Activated CD4-positive, alpha-beta T cell treated with anti-CD3 and anti-CD28 coated beads, Interleukin-2, amount 10 ng/mL, durations not matched to agents 7 days and 5 days (primary cell): ENCODE results near the gene JAG1. TPM values are rescaled to one million over a fixed set of nuclear protein-coding genes. Genes with fewer than 3 reads are reported as not detected.

ENCODE experiments used
- CTCF ChIA-PET: fragments of 350-600 bp; sonication (Branson Sonifier 250); formaldehyde crosslinking; loops from one replicate; lab custom pipeline; 2021; ENCODE audit warnings: antibody characterized with exemption; lab: Charles Lee
- POLR2A ChIA-PET: fragments of 350-600 bp; sonication (Branson Sonifier 250); formaldehyde crosslinking; loops from one replicate; lab custom pipeline; 2021; ENCODE audit warnings: antibody characterized with exemption; lab: Charles Lee
- DNase-seq: peaks from one replicate; pipeline ENCODE4 v3.0.0-alpha.2; 2020
- H3K27ac Mint-ChIP-seq: one replicate; pipeline ENCODE4 v1.8.0; 2021; ENCODE audit warnings: mild to moderate bottlenecking, moderate library complexity, mixed read lengths
- H3K27me3 Mint-ChIP-seq: one replicate; pipeline ENCODE4 v1.8.0; 2021; ENCODE audit warnings: mixed read lengths
- H3K36me3 Mint-ChIP-seq: one replicate; pipeline ENCODE4 v1.8.0; 2021; ENCODE audit warnings: low read depth, mixed read lengths
- H3K4me1 Mint-ChIP-seq: one replicate; pipeline ENCODE4 v1.8.0; 2021; ENCODE audit warnings: mixed read lengths
- H3K4me3 Mint-ChIP-seq: one replicate; pipeline ENCODE4 v1.8.0; 2021; ENCODE audit warnings: mild to moderate bottlenecking, moderate library complexity, mixed read lengths
- H3K9me3 Mint-ChIP-seq: one replicate; pipeline ENCODE4 v1.8.0; 2021; ENCODE audit warnings: mixed read lengths
- total RNA-seq, 2 experiments: library from RNA; stranded (reverse); gene quantifications; one replicate each; pipeline ENCODE4 v1.2.3, GENCODE V29; 2021

Gene JAG1
- total RNA-seq, 2 experiments from 2014 or later = 0.15 TPM; not detected in 1

- POLR2A ChIA-PET = no interaction called here
- Mint-ChIP-seq H3K27ac (no peak overlapping the region), H3K4me1 (no peaks in the 10 kb centered on the region), H3K27me3 (peaks cover 10% of the 10 kb centered on the region), H3K4me3 (no peak overlapping the region), H3K9me3 (no peaks in the 10 kb centered on the region), H3K36me3 (no peaks in the 10 kb centered on the region)
- no peak for DNase-seq
- CTCF ChIA-PET = no interaction called here
These were observed 12.7 kb upstream of the JAG1 start for GRCh38 chr20:10686356-10687133.

- no peaks in the 10 kb centered on the region for H3K36me3 Mint-ChIP-seq
- no peak overlapping the region for H3K4me3 Mint-ChIP-seq
- ChIA-PET POLR2A (no interaction called here), CTCF (interaction anchor here (1.2 kb wide), 1 partner anchor 47 kb away, joined by 3 read pairs; no protein-coding TSS in a partner anchor)
- DNase-seq = no peak
- H3K27ac Mint-ChIP-seq = no peak overlapping the region
- H3K27me3 Mint-ChIP-seq = peaks cover 24% of the 10 kb centered on the region
- no peaks in the 10 kb centered on the region for H3K9me3 Mint-ChIP-seq
- no peaks in the 10 kb centered on the region for H3K4me1 Mint-ChIP-seq
These were observed 9.7 kb upstream of the JAG1 start for GRCh38 chr20:10683537-10683936.

- no peak for DNase-seq
- Mint-ChIP-seq H3K4me3 (no peak overlapping the region), H3K36me3 (no peaks in the 10 kb centered on the region), H3K9me3 (no peaks in the 10 kb centered on the region), H3K27ac (no peak overlapping the region), H3K4me1 (no peaks in the 10 kb centered on the region), H3K27me3 (peaks cover 27% of the 10 kb centered on the region)
- ChIA-PET CTCF (interaction anchor here (0.9 to 1.2 kb wide), 3 partner anchors 37 to 55 kb away, joined by 3 read pairs; no protein-coding TSS in a partner anchor), POLR2A (no interaction called here)
These were observed 9.1 kb upstream of the JAG1 start for GRCh38 chr20:10682939-10683338.

GRCh38 chr20:10681494-10681893, 7.7 kb upstream of the JAG1 start:
- no peak overlapping the region for H3K27ac Mint-ChIP-seq
- H3K9me3 Mint-ChIP-seq = no peaks in the 10 kb centered on the region
- POLR2A ChIA-PET = no interaction called here
- no peak for DNase-seq
- CTCF ChIA-PET = no interaction called here
- H3K4me3 Mint-ChIP-seq = no peak overlapping the region
- no peaks in the 10 kb centered on the region for H3K4me1 Mint-ChIP-seq
- H3K36me3 Mint-ChIP-seq = no peaks in the 10 kb centered on the region
- peaks cover 40% of the 10 kb centered on the region for H3K27me3 Mint-ChIP-seq

GRCh38 chr20:10680571-10680970, 6.8 kb upstream of the JAG1 start:
- peaks cover 43% of the 10 kb centered on the region for H3K27me3 Mint-ChIP-seq
- CTCF ChIA-PET = no interaction called here
- no peak overlapping the region for H3K4me3 Mint-ChIP-seq
- H3K4me1 Mint-ChIP-seq = no peaks in the 10 kb centered on the region
- no peak for DNase-seq
- H3K36me3 Mint-ChIP-seq = no peaks in the 10 kb centered on the region
- H3K9me3 Mint-ChIP-seq = no peaks in the 10 kb centered on the region
- no peak overlapping the region for H3K27ac Mint-ChIP-seq
- POLR2A ChIA-PET = no interaction called here

- no peak overlapping the region for H3K4me3 Mint-ChIP-seq
- no peak for DNase-seq
- CTCF ChIA-PET = no interaction called here
- POLR2A ChIA-PET = no interaction called here
- no peaks in the 10 kb centered on the region for H3K9me3 Mint-ChIP-seq
- peaks cover 3% of the 10 kb centered on the region for H3K36me3 Mint-ChIP-seq
- peaks cover 4% of the 10 kb centered on the region for H3K4me1 Mint-ChIP-seq
- H3K27ac Mint-ChIP-seq = no peak overlapping the region
- H3K27me3 Mint-ChIP-seq = peaks cover 50% of the 10 kb centered on the region
These were observed 5.5 kb upstream of the JAG1 start for GRCh38 chr20:10679269-10679668.

- Mint-ChIP-seq H3K36me3 (peaks cover 3% of the 10 kb centered on the region), H3K27ac (no peak overlapping the region), H3K4me3 (no peak overlapping the region), H3K4me1 (peaks cover 20% of the 10 kb centered on the region), H3K27me3 (peaks cover 66% of the 10 kb centered on the region), H3K9me3 (no peaks in the 10 kb centered on the region)
- ChIA-PET POLR2A (no interaction called here), CTCF (no interaction called here)
- no peak for DNase-seq
These were observed 2.7 kb upstream of the JAG1 start for GRCh38 chr20:10676518-10676917.

- Mint-ChIP-seq H3K4me1 (peaks cover 24% of the 10 kb centered on the region), H3K4me3 (peak overlapping the region; percentile 63), H3K9me3 (no peaks in the 10 kb centered on the region), H3K27me3 (peaks cover 71% of the 10 kb centered on the region), H3K27ac (no peak overlapping the region), H3K36me3 (peaks cover 3% of the 10 kb centered on the region)
- CTCF ChIA-PET = interaction anchor here (1.3 to 1.6 kb wide), 2 partner anchors 13 to 22 kb away, joined by 3 to 5 read pairs; no protein-coding TSS in a partner anchor
- DNase-seq = no peak
- POLR2A ChIA-PET = interaction anchor here (0.6 kb wide), 1 partner anchor 242 kb away, joined by 4 read pairs; the partner anchor contains the start of gene MKKS
These were observed 1.6 kb upstream of the JAG1 start for GRCh38 chr20:10675450-10675848.

GRCh38 chr20:10674684-10675449, 1.1 kb upstream of the JAG1 start:
- peak overlapping the region; percentile 63 for H3K4me3 Mint-ChIP-seq
- peak; percentile 39 for DNase-seq
- peaks cover 74% of the 10 kb centered on the region for H3K27me3 Mint-ChIP-seq
- peaks cover 24% of the 10 kb centered on the region for H3K4me1 Mint-ChIP-seq
- H3K27ac Mint-ChIP-seq = peak overlapping the region; percentile 66
- ChIA-PET CTCF (interaction anchor here (1.1 to 1.6 kb wide), 4 partner anchors 13 to 220 kb away, joined by 3 to 5 read pairs (median 3); no protein-coding TSS in a partner anchor), POLR2A (interaction anchor here (0.6 kb wide), 1 partner anchor 241 kb away, joined by 4 read pairs; the partner anchor contains the start of gene MKKS)
- H3K36me3 Mint-ChIP-seq = peaks cover 3% of the 10 kb centered on the region
- H3K9me3 Mint-ChIP-seq = no peaks in the 10 kb centered on the region

GRCh38 chr20:10673176-10673841, 490 bp downstream of the JAG1 start:
- ChIA-PET POLR2A (no interaction called here), CTCF (no interaction called here)
- Mint-ChIP-seq H3K27ac (peak overlapping the region; percentile 25), H3K36me3 (peaks cover 3% of the 10 kb centered on the region), H3K27me3 (peaks cover 76% of the 10 kb centered on the region), H3K4me1 (peaks cover 24% of the 10 kb centered on the region), H3K4me3 (peak overlapping the region; percentile 76), H3K9me3 (no peaks in the 10 kb centered on the region)
- no peak for DNase-seq

- Mint-ChIP-seq H3K4me3 (peak overlapping the region; percentile 71), H3K9me3 (no peaks in the 10 kb centered on the region), H3K36me3 (peaks cover 3% of the 10 kb centered on the region), H3K4me1 (peaks cover 24% of the 10 kb centered on the region), H3K27me3 (peaks cover 74% of the 10 kb centered on the region), H3K27ac (peak overlapping the region; percentile 41)
- peak; percentile 46 for DNase-seq
- POLR2A ChIA-PET = no interaction called here
- CTCF ChIA-PET = interaction anchor here (1.5 kb wide), 1 partner anchor 10 kb away, joined by 5 read pairs; no protein-coding TSS in a partner anchor
These were observed 1.1 kb downstream of the JAG1 start for GRCh38 chr20:10672624-10673127.

- ChIA-PET POLR2A (interaction anchor here (0.6 kb wide), 1 partner anchor 321 kb away, joined by 9 read pairs; no protein-coding TSS in a partner anchor), CTCF (interaction anchor here (0.6 to 1.5 kb wide), 4 partner anchors 10 to 191 kb away, joined by 4 to 5 read pairs (median 4); no protein-coding TSS in a partner anchor)
- H3K4me3 Mint-ChIP-seq = peak overlapping the region; percentile 71
- peaks cover 24% of the 10 kb centered on the region for H3K4me1 Mint-ChIP-seq
- H3K27ac Mint-ChIP-seq = peak overlapping the region; percentile 41
- H3K27me3 Mint-ChIP-seq = peaks cover 72% of the 10 kb centered on the region
- H3K36me3 Mint-ChIP-seq = peaks cover 3% of the 10 kb centered on the region
- H3K9me3 Mint-ChIP-seq = no peaks in the 10 kb centered on the region
- peak; percentile 7 for DNase-seq
These were observed 1.7 kb downstream of the JAG1 start for GRCh38 chr20:10671919-10672623.
